KBM-7 (cell line): ENCODE data around the gene PTGS1.
"Not testable (repeated sequence)": the region's sequence is repeated elsewhere in the genome, so short reads cannot be mapped to it uniquely, and the experiment has no call there.

Source experiments
- DNase-seq: peaks from one replicate; pipeline ENCODE4 v3.0.0-alpha.2; 2015
- in situ Hi-C: fragments of 300-500 bp; cut with MboI; formaldehyde crosslinking; loops from 2 replicates; pipeline ENCODE4 v1.14.3; 2020; ENCODE audit warnings: low sequenced_read_pairs, low pct_unique_long_range_greater_than_20kb, mixed read lengths

PTGS1 gene

GRCh38 chr9:122389799-122390481 is 19.1 kb downstream of the PTGS1 start:
- DNase-seq: peak; percentile 91
- in situ Hi-C loops: no loop called here

- in situ Hi-C loops: no loop called here
- no peak for DNase-seq
Observed at GRCh38 chr9:122392284-122392683, 21.5 kb downstream of the PTGS1 start.

- in situ Hi-C loops: no loop called here
Observed at GRCh38 chr9:122392714-122393113, 21.9 kb downstream of the PTGS1 start.

GRCh38 chr9:122393284-122393983 is 22.6 kb downstream of the PTGS1 start:
- in situ Hi-C loops: no loop called here
- no peak for DNase-seq

More at GRCh38 chr9:122392714-122393113, 21.9 kb downstream of the PTGS1 start:
- DNase-seq: no peak

GRCh38 chr9:122394265-122395125 is 23.7 kb downstream of the PTGS1 start:
- in situ Hi-C loops: no loop called here
- DNase-seq: no peak

- in situ Hi-C loops: no loop called here
- no peak for DNase-seq
Observed at GRCh38 chr9:122396614-122397148, 25.9 kb downstream of the PTGS1 start.

- DNase-seq: no peak
- in situ Hi-C loops: no loop called here
Observed at GRCh38 chr9:122397749-122398148, 26.9 kb downstream of the PTGS1 start.

- in situ Hi-C loops: no loop called here
- DNase-seq: no peak
Observed at GRCh38 chr9:122398371-122398924, 27.6 kb downstream of the PTGS1 start.

GRCh38 chr9:122401896-122402295 is 31.1 kb downstream of the PTGS1 start:
- DNase-seq: no peak
- in situ Hi-C loops: no loop called here

- in situ Hi-C loops: no loop called here
- peak; percentile 50 for DNase-seq
Observed at GRCh38 chr9:122402403-122402871, 31.6 kb downstream of the PTGS1 start.

- no peak for DNase-seq
- in situ Hi-C loops: no loop called here
Observed at GRCh38 chr9:122402874-122403273, 32.0 kb downstream of the PTGS1 start.

GRCh38 chr9:122403381-122404000 is 32.7 kb downstream of the PTGS1 start:
- in situ Hi-C loops: no loop called here
- DNase-seq: no peak

- DNase-seq, in situ Hi-C loops: not testable (repeated sequence)
Observed at GRCh38 chr9:122405304-122406069, 34.7 kb downstream of the PTGS1 start.

GRCh38 chr9:122406070-122406890 is 35.5 kb downstream of the PTGS1 start:
- in situ Hi-C loops: no loop called here
- no peak for DNase-seq

- in situ Hi-C loops, DNase-seq: not testable (repeated sequence)
Observed at GRCh38 chr9:122414108-122414507, 43.3 kb downstream of the PTGS1 start.

GRCh38 chr9:122418016-122418415 is 47.2 kb downstream of the PTGS1 start:
- in situ Hi-C loops: no loop called here
- DNase-seq: no peak

- no peak for DNase-seq
- in situ Hi-C loops: no loop called here
Observed at GRCh38 chr9:122420315-122420714, 49.5 kb downstream of the PTGS1 start.
